Muscle layer of duodenum (tissue), 2 donors: ENCODE data around the gene ACTRT3.
"Not testable (repeated sequence)": the region's sequence is repeated elsewhere in the genome, so short reads cannot be mapped to it uniquely, and the experiment has no call there.

Experiments used
- H3K27ac ChIP-seq: one replicate; pipeline ENCODE4 v1.7.0; 2013; ENCODE audit warnings: mild to moderate bottlenecking, low read length
- H3K27me3 ChIP-seq: one replicate; pipeline ENCODE4 v1.7.0; 2013; ENCODE audit warnings: low read depth, mild to moderate bottlenecking, control low read depth, low read length
- H3K36me3 ChIP-seq, 2 donors: one replicate each; pipeline ENCODE4 v1.7.0; 2013; ENCODE audit warnings: low read length in 2 of 2, control low read depth in 1 of 2, mild to moderate bottlenecking in 1 of 2; ENCODE audit not compliant: insufficient read depth in 2 of 2, control insufficient read depth in 1 of 2
- H3K4me1 ChIP-seq, 2 donors: one replicate each; pipeline ENCODE4 v1.7.0; 2013; ENCODE audit warnings: low read length in 2 of 2, mild to moderate bottlenecking in 2 of 2, control low read depth in 1 of 2, moderate library complexity in 1 of 2; ENCODE audit not compliant: insufficient read depth in 2 of 2, control insufficient read depth in 1 of 2
- H3K4me3 ChIP-seq, 2 donors: one replicate each; pipeline ENCODE4 v1.7.0; 2013; ENCODE audit warnings: low read length in 2 of 2, low read depth in 1 of 2, mild to moderate bottlenecking in 1 of 2
- H3K9me3 ChIP-seq, 2 donors: one replicate each; pipeline ENCODE4 v1.7.0; 2013; ENCODE audit warnings: low read length in 2 of 2, control low read depth in 1 of 2, mild to moderate bottlenecking in 1 of 2; ENCODE audit not compliant: control insufficient read depth in 1 of 2
- donor health status: healthy.

ACTRT3 gene

DNA sequence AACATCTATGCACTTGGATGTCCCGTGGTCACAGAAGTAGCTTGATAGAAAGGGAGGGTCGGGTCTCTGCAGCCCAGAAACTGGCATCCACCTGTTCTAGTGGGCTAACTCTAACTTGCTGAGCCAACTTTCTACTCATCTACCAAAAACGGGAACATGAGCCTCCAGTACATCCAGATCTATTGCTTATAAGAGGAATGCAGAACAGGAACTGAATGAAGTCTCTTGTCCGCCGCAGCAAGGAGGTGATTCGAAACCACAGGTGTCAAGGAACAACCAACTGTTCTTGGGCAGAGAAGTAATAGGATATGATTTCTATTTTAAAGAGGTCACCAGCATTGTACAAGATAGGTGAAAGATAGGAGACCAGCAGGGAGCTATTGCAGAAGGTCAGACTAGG lies 22.4 kb downstream of the ACTRT3 start:
- Histone ChIP-seq H3K4me3 (no peak overlapping the region), H3K27me3 (no peaks in the 10 kb centered on the region), H3K4me1 (no peaks in the 10 kb centered on the region), H3K36me3 (no peaks in the 10 kb centered on the region), H3K9me3 (no peaks in the 10 kb centered on the region), H3K27ac (no peak overlapping the region)

DNA sequence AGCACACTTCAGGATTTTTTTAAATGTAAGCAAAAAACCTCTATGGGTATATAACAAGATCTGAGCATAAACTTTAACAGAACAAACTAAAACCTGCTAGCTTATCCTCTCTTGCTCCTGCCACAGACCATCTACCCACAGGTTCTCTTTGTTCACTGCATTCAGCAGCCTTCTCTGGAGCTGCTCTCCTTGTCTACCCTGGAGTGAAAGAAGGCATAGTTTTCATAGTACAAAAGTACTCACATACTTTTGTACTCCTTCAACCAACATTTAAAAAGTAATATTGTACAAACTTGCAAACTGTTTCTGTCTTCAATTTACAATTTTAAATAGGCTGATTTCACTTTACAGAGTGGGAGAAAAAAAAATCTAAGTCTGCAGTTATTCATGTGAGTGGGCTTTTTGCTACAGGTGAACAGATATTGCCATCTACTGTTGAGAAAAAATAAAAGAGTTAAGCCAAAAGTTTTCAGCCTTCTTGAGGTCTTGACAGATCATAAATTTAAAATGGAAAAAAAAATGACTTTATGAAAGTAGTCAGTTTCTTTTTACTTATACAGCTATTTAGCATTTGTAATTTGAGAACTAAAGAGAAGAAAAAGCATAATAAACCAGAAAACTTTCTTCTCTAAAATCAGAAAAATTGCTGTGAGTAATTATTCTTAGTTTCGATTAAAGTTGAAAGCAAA lies 24.9 kb downstream of the ACTRT3 start:
- no peaks in the 10 kb centered on the region for H3K27me3 ChIP-seq

GRCh38 chr3:169739067-169739466 lies 30.3 kb downstream of the ACTRT3 start:
- Histone ChIP-seq H3K9me3 (peaks cover 0 to 10% of the 10 kb centered on the region in 2 donors), H3K36me3 (no peaks in the 10 kb centered on the region), H3K4me1 (no peaks in the 10 kb centered on the region), H3K4me3 (no peak overlapping the region), H3K27me3 (no peaks in the 10 kb centered on the region), H3K27ac (no peak overlapping the region)

More for the DNA sequence above, 24.9 kb downstream of the ACTRT3 start:
- no peaks in the 10 kb centered on the region for H3K9me3 ChIP-seq
- H3K4me1 ChIP-seq: no peaks in the 10 kb centered on the region
- H3K36me3 ChIP-seq: no peaks in the 10 kb centered on the region
- H3K27ac ChIP-seq: no peak overlapping the region
- H3K4me3 ChIP-seq: no peak overlapping the region

DNA sequence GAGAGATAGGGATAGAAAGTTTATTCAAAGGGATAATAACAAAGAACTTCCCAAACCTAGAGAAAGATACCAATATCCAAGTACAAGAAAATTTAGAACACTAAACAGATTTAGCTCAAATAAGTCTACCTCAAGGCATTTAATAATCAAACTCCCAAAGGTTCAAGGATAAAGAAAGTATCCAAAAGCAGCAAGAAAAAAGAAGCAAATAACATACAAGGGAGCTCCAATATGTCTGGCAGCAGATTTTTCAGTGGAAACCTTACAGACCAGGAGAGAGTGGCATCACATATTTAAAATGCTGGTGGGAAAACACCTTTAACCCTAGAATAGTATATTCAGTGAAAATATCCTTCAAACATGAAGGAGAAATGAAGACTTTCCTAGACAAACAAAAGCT lies 37.5 kb downstream of the ACTRT3 start:
- H3K9me3 ChIP-seq: peaks cover 0 to 16% of the 10 kb centered on the region in 2 donors

GRCh38 chr3:169722724-169723123 lies 46.6 kb downstream of the ACTRT3 start:
- H3K9me3 ChIP-seq: no peaks in the 10 kb centered on the region
- H3K27ac ChIP-seq: no peak overlapping the region
- H3K4me3 ChIP-seq: no peak overlapping the region
- no peaks in the 10 kb centered on the region for H3K4me1 ChIP-seq
- no peaks in the 10 kb centered on the region for H3K36me3 ChIP-seq
- no peaks in the 10 kb centered on the region for H3K27me3 ChIP-seq

More for the DNA sequence above, 37.5 kb downstream of the ACTRT3 start:
- not testable (repeated sequence) for H3K27me3 ChIP-seq, H3K27ac ChIP-seq, H3K4me1 ChIP-seq, H3K4me3 ChIP-seq, H3K36me3 ChIP-seq

DNA sequence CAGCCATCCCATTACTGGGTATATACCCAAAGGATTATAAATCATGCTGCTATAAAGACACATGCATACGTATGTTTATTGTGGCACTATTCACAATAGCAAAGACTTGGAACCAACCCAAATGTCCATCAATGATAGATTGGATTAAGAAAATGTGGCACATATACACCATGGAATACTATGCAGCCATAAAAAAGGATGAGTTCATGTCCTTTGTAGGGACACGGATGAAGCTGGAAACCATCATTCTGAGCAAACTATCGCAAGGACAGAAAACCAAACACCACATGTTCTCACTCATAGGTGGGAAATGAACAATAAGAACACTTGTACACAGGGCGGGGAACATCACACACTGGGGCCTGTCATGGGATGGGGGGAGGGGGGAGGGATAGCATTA lies 50.9 kb downstream of the ACTRT3 start:
- not testable (repeated sequence) for H3K27ac ChIP-seq, H3K4me3 ChIP-seq, H3K9me3 ChIP-seq, H3K27me3 ChIP-seq, H3K36me3 ChIP-seq, H3K4me1 ChIP-seq
